OCI-LY3 (cell line): ENCODE results near the gene TPCN1.

ENCODE experiments used
- EZH2phosphoT487 ChIP-seq: fragments of 200-600 bp; shearing (Covaris generic); IDR thresholded peaks from 2 replicates; pipeline ENCODE4 v1.6.1; 2018; ENCODE audit warnings: antibody characterized with exemption, mixed run types, low read depth
- TF ChIP-seq, protein P1 (sequence below): fragments of 200-600, 300-600 bp; sonication (generic); IDR thresholded peaks from 2 replicates; pipeline ENCODE4 v1.5.1; 2014; ENCODE audit warnings: antibody characterized with exemption, low read length, low read depth

DNA sequence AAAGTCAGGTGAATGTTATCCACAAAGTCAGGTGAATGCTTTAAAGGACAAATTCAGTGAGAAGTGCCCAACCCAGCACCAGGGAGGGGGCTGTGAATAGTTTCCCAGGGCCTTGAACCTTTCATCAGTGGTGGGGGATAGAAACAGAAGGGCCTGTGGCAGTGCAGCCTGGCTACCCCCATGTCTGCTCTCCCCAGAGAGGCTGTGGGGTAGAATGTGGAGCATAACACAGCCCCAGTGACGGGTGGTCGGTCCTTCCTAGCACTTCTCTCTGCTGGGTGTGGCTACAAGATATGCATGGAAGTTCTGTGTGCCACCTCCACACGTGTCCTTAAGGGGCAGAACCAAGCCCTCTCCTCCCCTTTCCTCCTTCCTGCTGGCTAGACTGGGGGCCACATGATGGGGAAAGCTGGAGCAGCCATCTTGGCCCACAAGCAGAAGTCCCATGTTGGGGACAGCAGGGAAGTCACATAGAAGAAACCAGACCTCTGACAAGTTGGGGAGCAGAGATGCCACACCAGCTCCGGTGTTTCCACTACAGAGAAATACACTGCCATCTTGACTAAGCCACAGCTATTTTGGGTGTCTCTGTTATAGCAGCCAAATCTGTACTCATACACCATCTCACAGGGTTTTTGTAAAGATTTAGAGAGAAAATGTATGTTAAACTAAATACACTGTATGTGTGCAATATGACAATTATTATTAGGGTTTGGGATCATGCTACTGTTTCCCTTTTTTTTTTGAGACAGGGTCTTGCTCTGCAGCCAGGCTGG is 18.8 kb upstream of the TPCN1 start:
- TF ChIP-seq, protein P1, sequence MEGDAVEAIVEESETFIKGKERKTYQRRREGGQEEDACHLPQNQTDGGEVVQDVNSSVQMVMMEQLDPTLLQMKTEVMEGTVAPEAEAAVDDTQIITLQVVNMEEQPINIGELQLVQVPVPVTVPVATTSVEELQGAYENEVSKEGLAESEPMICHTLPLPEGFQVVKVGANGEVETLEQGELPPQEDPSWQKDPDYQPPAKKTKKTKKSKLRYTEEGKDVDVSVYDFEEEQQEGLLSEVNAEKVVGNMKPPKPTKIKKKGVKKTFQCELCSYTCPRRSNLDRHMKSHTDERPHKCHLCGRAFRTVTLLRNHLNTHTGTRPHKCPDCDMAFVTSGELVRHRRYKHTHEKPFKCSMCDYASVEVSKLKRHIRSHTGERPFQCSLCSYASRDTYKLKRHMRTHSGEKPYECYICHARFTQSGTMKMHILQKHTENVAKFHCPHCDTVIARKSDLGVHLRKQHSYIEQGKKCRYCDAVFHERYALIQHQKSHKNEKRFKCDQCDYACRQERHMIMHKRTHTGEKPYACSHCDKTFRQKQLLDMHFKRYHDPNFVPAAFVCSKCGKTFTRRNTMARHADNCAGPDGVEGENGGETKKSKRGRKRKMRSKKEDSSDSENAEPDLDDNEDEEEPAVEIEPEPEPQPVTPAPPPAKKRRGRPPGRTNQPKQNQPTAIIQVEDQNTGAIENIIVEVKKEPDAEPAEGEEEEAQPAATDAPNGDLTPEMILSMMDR, result no peak
- no peak for TF ChIP-seq EZH2phosphoT487
